ENCODE results near the gene PRPF31.

Gene PRPF31

DNA sequence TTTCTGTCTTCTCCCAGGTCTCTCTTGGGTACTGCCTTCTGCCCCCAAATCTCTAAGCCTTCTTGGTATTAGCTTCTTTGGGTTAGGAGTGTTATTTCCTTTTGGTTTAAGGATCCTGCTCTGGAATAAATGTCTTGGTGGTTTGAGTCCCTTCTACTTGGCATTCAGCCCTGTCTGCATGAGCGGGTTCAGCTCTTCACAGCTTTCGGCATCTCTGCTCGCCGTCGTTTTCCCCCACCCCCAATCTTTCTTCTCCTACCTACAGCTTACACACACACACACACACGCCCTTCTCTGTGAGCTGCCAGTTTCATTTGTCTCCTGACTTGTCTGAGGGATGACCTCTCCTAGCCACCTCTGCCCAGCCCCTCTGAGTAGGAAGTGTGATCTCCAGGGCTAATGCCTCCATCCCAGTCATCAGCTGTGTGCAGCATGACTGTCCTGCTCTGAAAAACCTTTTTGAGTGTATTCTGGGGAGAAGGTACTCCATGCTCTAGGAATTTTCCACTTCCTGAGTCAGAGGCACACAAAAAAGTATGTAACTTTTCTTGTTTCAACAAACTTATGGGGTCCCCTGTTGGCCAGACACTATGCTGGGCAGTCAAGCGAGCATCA is 26.7 kb downstream of the PRPF31 start:
- DNase-seq (ENCODE audit: low spot score): no peak

DNA sequence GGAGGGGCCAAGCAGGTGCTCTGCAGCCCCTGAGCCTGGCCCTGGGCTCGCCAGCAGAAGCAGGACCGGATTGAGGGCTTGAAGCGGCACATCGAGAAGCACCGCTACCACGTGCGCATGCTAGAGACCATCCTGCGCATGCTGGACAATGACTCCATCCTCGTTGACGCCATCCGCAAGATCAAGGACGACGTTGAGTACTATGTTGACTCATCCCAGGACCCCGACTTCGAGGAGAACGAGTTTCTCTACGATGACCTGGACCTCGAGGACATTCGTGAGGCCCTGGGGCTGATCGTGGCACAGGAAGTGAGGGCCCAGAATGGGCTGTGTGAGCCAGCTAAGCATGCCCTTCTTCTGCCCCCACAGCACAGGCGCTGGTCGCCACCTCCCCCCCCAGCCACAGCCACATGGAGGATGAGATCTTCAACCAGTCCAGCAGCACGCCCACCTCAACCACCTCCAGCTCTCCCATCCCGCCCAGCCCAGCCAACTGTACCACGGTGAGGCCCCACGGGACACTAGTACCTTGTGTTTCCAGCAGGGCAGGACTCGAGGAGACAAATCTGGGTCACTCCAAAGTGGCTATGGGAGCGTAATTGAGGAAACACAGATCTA is 30.1 kb downstream of the PRPF31 start:
- DNase-seq (ENCODE audit: low spot score): no peak

DNA sequence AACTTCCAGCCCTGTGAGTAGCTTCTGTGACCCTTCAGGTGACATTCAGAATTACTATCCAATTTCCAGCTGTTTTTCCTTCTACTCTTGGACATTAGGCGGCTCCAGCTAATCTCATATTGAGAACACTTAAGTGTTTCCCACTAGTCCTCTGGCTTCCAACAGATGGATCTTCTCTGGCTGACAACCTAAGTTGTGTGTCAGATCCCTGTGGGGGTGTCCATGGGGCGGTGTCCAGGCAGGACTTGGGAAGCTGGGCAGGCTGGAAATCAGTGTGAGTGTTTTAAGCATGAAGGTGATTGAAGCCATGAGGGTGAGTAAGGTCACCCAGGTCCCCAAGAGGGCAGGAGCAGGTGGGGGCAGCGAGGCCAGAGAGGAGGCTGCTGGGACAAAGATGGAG is 32.1 kb downstream of the PRPF31 start:
- DNase-seq (ENCODE audit: low spot score): no peak

DNA sequence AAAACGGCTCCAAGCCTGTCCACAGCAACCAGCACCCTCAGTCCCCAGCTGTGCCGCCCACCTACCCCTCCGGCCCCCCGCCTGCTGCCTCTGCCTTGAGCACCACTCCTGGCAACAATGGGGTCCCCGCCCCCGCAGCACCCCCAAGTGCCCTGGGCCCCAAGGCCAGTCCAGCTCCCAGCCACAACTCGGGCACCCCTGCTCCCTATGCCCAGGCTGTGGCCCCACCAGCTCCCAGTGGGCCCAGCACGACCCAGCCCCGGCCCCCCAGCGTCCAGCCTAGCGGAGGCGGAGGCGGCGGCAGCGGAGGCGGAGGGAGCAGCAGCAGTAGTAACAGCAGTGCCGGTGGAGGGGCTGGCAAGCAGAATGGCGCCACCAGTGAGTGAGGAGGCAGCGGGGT is 32.6 kb downstream of the PRPF31 start:
- no peak for DNase-seq (ENCODE audit: low spot score)

DNA sequence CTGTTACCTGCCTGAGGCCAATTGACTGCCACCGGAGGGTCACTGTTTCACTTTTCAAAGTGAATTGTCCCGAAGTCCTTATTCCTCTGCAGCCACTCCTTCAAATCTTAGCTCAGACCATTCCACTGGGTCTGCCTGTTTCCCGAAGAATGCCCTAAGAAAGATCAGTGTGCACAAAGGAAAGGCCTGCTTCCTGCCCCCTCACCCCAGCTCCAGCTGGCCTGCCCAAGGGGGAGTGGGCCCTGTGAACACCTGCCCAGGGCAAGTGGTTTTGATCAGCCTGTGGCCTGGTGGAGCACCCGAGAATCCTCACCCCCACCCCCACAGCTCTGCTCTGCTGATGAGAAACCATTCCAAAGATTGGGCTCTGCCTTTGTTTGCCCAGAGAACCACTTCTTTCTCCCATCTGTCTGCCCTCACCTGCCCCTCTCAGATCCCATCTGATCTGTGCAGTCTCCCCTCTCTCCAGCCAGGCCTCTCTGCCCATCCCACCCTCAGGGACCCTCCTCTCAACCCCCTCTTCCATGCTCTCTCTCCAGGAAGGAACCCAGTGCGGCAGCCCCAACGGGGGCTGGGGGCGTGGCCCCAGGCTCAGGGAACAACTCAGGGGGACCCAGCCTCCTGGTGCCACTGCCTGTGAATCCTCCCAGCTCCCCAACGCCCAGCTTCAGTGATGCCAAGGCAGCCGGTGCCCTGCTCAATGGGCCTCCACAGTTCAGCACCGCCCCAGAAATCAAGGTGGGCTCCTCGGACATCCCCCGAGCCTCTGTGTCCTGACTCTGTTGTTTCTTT is 33.7 kb downstream of the PRPF31 start:
- no peak for DNase-seq (ENCODE audit: low spot score)

DNA sequence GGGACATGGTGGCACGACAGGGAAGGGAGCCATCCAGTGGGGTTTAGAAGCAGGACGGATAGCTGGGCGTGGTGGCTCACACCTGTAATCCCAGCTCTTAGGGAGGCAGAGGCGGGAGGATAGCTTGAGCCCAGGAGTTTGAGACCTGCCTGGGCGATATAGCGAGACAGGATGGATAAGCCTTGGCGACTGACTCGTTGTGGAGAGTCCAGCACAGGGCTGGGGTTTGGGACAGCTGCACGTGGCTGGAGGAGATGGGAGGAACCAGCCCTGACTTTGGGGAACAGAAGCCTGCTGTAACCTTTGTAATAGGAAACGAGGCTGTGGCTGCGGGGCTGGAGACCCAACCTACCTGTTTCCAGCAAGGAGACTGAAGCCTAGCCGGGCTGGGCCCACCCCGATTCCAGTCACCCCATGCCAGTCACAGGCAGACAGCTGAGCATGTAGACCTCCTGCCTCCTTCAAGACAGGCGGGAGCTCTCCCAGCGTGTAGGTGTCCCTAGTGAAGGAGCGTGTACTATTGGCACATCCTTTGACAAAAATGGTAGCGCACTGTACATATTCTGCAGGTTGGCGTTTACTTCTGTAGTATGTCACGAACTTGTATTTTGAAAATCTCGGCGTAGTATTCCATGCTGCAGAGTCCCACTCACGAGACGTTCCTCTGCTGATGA is 35.9 kb downstream of the PRPF31 start:
- DNase-seq (ENCODE audit: low spot score): no peak

DNA sequence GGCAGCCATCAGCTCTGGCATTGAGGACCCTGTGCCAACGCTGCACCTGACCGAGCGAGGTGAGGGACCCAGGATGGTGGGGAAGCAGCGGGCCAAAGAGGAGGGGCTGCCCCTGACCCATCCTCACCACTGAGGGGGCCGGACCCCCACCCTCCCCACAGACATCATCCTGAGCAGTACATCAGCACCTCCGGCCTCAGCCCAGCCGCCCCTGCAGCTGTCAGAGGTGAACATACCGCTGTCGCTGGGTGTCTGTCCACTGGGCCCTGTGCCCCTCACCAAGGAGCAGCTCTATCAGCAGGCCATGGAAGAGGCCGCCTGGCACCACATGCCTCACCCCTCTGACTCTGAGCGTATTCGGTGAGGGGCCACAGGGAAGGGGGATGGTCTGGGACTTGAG is 36.7 kb downstream of the PRPF31 start:
- no peak for DNase-seq (ENCODE audit: low spot score)

DNA sequence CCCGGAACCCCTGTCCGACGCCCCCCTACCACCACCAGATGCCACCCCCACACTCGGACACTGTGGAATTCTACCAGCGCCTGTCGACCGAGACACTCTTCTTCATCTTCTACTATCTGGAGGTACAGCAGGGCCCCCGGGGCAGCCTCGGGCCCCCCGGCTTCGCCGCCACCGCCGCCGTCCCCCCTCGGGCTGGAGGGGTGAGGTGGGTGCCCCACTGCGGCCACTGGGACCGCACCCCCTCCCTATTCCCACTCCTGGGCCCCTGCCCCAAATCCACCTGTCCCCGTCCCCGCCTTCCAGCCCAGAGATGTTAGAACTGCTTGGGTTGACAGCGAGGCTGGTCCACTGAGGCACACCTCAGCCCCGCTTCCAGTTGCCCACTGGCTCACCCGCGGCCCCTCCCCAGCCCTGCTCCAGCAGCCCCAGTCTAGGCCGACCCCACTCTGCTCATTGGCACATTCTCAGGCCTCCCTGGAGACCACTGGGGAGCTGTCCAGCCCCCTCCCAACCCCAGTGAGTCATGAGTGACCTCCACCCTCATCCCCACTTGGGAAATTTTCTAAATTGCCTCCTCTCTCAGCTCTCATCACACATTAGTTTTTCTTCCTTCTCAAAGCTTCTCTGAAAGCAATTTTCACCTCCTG is 37.4 kb downstream of the PRPF31 start:
- DNase-seq (ENCODE audit: low spot score): no peak

DNA sequence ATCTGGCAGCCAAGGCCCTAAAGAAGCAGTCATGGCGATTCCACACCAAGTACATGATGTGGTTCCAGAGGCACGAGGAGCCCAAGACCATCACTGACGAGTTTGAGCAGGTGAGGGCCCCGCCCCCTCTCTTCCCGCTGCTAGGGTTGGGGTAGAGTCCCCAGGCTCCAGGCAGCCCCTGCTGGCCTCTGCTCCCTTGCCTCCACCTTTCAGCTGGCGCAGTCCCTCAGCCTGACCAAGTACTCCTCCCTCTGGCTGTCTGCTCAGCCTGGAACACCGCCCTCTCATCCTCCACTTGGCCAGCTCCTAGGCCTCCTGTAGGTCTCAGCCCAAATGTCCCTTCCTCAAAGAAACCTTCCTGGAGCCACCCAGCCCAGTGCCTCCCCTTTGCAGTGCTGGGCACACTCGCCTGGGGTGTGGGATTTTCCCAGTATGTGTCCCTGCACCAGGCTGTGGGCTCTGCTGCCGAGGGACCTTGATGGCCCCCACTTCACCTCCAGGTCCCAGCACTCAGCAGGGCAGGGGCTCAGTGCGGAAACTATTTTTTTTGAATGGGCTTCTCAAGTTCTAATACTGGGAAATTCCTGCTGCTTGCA is 38.3 kb downstream of the PRPF31 start:
- no peak for DNase-seq (ENCODE audit: low spot score)

DNA sequence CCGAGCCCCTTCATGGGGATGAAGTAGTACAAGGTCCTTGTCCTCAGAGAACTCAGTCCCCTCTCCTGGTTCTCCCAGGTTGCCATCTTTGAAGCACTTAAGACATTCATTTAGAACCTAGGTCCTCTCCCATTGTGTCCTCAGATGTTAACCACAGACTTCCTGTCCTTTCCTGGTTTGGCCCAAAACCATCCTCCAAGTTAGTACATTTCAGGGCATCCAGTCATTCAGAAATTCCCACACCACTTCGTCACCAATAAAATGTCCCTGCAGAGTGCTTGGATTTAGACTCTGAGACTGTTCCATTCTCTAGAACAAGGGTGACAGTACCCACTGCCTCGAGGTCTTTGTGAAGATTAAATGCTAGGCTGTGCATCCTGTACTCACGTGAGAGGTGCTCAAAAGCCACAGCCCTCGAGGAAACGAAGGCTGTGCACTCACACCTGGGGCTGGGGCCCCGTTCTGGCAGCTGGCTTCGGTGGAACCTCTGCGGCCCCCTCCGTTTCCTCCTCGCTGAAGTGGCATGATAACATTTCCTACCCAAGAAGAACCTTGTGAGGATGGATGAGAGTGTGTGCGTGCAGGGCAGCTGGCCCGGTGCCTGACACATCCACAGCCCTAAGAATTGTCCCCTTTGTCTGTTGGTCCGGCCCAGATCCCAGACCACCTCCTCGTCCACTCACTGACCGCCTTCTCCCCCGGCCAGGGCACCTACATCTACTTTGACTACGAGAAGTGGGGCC is 39.2 kb downstream of the PRPF31 start:
- peak; percentile 48 for DNase-seq (ENCODE audit: low spot score)

DNA sequence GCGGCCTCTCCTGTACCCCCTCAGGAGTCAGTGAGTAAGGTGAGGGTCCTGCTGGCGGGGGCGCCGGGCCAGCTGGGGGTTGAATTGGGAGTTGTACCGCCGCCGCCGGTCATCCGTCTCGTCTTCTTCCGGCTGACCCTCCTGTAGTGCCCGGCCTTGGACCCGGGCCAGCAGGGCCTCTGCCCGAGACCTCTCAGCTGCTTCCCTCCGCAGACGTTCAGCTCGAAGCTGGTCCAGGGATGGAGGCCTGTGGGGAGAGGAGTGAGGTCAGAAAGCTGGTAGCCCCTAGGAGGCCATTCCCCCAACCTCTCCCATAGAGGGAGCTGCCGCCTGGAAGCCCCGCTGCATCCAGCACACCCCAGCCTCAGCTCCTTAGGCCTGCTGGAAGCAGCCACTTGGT is 40.1 kb downstream of the PRPF31 start:
- no peak for DNase-seq (ENCODE audit: low spot score)

DNA sequence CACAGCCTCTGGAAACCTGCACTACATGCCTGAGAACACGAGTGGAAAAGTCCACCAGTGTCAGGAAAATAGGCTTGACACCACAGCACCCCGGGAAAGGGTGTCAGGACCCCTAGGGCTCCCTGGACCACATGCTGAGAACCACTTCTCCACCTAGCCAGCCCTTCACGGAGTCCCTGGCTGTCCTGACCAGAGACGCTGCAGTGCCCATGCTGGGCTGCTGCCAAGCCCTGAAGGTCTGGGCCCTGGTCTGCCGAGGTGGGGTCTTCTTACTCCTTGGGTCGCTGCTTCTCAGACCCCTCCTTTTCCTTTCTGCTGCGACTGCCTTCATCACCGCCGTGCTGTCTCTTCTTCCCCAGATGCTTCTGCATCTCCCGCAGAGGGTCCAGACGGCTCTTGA is 40.9 kb downstream of the PRPF31 start:
- no peak for DNase-seq (ENCODE audit: low spot score)

DNA sequence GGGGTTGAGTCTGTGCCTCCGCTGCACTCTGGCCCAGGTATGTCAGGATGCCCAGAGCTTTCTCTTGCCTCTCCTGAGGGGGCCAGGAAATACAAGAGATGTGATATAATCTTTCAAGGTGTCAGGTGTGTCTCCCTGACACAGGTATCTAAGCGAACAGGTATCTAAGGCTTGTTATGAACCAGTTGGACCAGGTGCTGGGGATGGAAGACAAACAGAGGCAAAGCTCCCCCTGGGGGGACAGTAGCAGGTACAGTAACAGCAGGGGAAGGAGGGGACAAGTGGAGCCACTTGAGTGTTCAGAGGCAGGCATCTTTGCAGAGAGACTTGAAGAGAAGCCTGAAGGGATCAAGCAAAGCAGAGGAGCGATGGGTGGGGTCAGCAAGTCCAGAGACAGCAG is 41.4 kb downstream of the PRPF31 start:
- DNase-seq (ENCODE audit: low spot score): no peak

DNA sequence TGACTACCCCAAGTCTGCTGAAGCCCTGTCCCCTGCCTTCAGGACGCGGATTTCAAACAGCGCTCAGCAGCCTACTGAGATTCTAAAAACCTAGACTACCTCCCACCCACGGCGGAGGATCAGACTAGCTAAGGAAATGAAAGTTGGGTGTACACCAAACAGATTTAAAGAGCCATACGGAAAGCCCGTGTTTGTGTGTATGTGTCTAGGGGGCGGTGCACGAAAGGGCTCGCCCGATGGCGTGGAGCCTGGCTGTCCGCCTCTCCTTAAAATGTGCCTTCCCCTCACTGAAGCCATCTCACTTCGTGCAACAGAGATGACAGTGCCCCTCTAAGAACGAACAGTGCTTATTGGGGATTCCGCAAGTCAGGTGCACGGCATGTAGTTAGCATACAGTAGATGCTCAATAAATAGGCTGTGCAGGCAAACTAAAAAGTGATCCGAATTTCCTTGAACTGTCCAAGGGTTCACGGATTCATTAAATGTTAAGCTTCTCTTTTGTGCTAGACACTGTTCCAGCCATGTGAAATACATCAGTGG is 43.3 kb downstream of the PRPF31 start:
- DNase-seq (ENCODE audit: low spot score): peak; percentile 44

DNA sequence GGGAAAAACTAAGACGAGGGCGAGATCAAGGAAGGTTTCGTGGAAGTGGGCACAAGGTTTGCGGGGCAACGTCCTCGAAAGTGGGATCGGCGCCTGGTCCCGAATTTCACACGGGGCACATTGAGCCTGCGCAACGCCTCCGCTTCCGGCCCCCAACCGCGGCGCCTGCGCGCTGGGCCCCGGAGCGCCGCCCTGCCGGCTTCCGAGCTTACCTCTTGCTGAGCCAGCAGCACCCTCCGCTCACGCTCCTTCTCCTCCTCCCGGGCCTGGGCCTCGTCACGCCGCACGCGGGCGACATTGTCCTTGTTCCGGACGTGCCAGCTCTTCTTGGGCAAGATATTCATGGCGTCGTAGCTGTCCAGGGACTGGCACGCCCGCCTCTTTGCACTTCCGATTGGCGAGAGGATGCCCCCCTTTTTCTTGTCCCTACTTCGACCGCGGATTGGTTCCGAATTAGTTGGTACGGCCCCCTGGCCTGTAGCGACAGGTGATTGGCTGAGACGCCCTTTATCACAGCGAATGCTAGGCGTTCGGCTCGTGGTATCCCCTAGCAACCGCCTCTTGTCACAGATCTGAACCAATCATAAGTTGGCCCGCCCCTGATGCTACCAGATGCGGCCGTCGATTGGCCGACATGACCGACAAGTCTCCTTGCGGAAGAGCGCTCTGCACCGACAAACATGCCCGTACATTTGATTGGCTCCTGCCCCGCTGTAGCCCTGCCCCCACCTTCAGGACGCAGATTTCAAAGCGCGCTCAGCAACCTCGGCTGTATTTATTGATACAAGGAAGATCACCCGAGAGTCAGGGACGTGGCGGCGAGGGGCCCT is 44.0 kb downstream of the PRPF31 start, which contains the start of gene LENG1:
LENG1 (minus strand) TSS at position 370 of the 830 bp plus-strand sequence; CDS start at position 344, 26 bp downstream.
- DNase-seq (ENCODE audit: low spot score): peak; percentile 97

DNA sequence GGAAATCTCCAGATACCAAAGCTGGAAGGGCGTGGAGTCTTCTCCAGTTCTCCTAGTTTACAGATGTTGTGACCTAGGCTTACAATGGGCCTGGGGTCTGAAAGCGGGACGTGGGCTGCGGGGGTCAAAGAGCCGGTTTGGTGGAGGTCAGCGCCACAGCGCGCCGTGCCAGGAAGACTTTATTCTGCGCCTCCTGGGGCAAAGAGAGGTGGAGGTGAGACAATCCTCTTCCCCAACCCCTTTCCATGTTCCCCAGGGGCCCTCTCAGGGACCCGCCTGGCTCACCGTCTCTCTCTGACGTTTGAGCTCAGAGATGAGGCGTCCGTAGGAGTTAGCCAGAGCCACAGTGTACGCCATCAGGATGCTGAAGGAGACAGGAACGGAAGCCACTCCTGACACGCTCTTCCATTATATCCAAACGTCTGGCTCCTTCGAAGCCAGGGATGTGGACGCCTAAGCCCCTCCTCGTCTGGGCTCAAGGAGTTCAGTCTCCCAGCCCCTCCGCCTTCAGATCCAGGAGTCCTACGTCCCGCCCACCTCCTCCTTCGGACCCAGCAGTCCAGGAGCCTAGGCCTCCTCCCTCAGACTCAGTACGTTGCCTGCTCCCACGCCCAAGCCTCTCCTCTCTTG is 44.7 kb downstream of the PRPF31 start:
- no peak for DNase-seq (ENCODE audit: low spot score)

DNA sequence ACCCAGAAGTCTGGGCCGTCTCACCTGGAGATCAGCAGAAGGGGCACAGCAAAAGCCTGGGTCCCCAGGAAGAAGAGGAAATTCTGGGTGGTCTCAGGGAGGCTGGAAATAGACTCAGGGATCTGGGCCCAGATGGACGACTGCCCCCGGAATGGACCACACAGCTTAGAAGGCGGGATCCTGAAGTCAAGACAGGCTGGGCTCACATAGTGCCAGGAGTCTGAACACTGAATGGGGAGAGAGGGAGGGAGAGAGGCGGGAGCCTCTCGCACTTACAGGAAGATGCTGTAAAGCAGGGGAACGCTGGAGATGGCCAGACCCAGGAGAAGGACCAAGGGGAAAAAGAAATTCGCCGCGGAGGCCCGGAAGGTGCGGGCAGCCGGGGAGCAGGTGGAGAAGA is 45.3 kb downstream of the PRPF31 start:
- no peak for DNase-seq (ENCODE audit: low spot score)

DNA sequence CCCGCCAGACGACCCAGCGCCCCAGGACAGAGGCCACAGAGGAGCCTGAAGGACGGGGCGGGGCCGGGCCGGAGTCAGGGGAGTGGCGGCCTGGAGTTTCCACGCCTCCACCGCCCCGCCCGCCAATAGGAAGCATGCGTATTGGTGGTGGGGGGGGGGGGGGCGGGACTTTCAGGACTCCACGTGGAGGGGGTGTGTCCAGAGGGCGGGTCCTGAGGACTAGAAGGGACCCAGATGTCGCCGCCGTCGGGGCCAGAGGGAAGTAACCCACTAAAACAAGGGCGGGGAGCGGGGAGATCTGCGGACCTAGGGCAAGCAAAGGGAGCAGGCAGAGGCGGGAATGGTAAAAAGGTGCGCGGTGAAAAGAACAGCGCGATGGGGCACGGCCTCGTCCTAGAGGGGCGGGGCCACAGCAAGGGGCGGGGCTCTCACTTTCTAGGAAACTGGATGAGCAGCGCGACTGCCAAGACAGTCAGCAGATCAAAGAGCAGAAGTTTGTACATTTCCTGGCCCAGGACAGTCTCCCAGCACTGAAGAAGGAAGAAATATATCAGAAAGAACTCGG is 46.8 kb downstream of the PRPF31 start:
- DNase-seq (ENCODE audit: low spot score): peak; percentile 94

DNA sequence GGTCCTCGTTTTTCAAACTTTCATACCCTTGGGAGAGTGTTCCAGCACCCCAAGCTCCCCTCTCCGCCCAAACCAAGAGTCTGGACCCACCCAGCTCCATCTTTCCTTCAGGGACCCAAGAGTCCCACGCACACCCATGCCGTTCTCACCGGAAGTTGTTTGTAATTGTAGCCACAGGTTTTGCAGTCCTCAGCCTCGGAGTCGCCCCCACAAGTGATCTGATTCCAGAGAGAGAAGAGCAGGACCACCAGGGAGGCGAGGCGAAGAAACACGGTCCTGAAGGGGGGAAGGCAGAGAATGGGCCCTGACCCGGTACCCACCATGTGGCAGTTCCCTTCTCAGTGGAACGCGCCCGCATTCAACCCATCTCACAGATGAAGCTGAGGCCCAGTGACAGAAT is 47.3 kb downstream of the PRPF31 start:
- no peak for DNase-seq (ENCODE audit: low spot score)
